Loucy (cell line): ENCODE results near the gene TSPEAR.

Source experiments
- H2AFZ ChIP-seq: fragments of 200-600 bp; sonication (generic); 2 replicates; pipeline ENCODE4 v1.6.0; 2016; ENCODE audit warnings: antibody characterized with exemption, mild to moderate bottlenecking, low read length, moderate library complexity
- H3F3A ChIP-seq: fragments of 200-600 bp; 2 replicates; pipeline ENCODE4 v1.6.0; 2016; ENCODE audit warnings: antibody characterized with exemption, low read depth, mild to moderate bottlenecking
- H3K27me3 ChIP-seq: fragments of 200-600 bp; sonication (generic); 2 replicates; pipeline ENCODE4 v1.6.1; 2014; ENCODE audit warnings: low read length, mild to moderate bottlenecking; ENCODE audit not compliant: insufficient read depth, poor library complexity, severe bottlenecking
- H3K36me3 ChIP-seq: fragments of 200-600 bp; sonication (generic); 2 replicates; pipeline ENCODE4 v1.6.1; 2016; ENCODE audit warnings: low read length; ENCODE audit not compliant: insufficient read depth
- H3K4me1 ChIP-seq: fragments of 200-600 bp; sonication (generic); 2 replicates; pipeline ENCODE4 v1.5.1; 2014; ENCODE audit warnings: low read length, mild to moderate bottlenecking; ENCODE audit not compliant: insufficient read depth, poor library complexity, severe bottlenecking
- H3K4me2 ChIP-seq: fragments of 200-600 bp; sonication (generic); 2 replicates; pipeline ENCODE4 v1.6.0; 2014; ENCODE audit warnings: antibody characterized with exemption, low read length, low read depth, mild to moderate bottlenecking; ENCODE audit not compliant: poor library complexity, severe bottlenecking
- H3K4me3 ChIP-seq: fragments of 200-600 bp; sonication (generic); 2 replicates; pipeline ENCODE4 v1.5.1; 2014; ENCODE audit warnings: low read length, mild to moderate bottlenecking, mixed read lengths; ENCODE audit not compliant: poor library complexity, severe bottlenecking
- H3K79me2 ChIP-seq: fragments of 200-600 bp; sonication (generic); 2 replicates; pipeline ENCODE4 v1.6.1; 2014; ENCODE audit warnings: low read length; ENCODE audit not compliant: insufficient read depth
- H3K9ac ChIP-seq: fragments of 200-600 bp; sonication (generic); 2 replicates; pipeline ENCODE4 v1.6.0; 2014; ENCODE audit warnings: mild to moderate bottlenecking, low read depth, low read length, moderate library complexity; ENCODE audit not compliant: poor library complexity, severe bottlenecking
- H3K9me2 ChIP-seq: fragments of 200-600 bp; sonication (generic); replicated peaks from 2 replicates; pipeline ENCODE4 v1.6.1; 2016; ENCODE audit warnings: low read depth, low read length, mixed read lengths
- H3K9me3 ChIP-seq: fragments of 200-600 bp; sonication (generic); 2 replicates; pipeline ENCODE4 v1.6.1; 2014; ENCODE audit warnings: mild to moderate bottlenecking, antibody characterized with exemption, low read length, low read depth; ENCODE audit not compliant: insufficient read depth
- H4K20me1 ChIP-seq: fragments of 200-600 bp; sonication (generic); 2 replicates; pipeline ENCODE4 v1.6.0; 2014; ENCODE audit warnings: antibody characterized with exemption, low read length, mild to moderate bottlenecking; ENCODE audit not compliant: insufficient read depth, poor library complexity, severe bottlenecking
- CTCF ChIP-seq: fragments of 200-600 bp; sonication (generic); conservative IDR thresholded peaks from 2 replicates; pipeline ENCODE4 v1.5.1; 2014; ENCODE audit warnings: mild to moderate bottlenecking, antibody characterized with exemption, low read length
- EZH2phosphoT487 ChIP-seq: fragments of 200-600 bp; IDR thresholded peaks from 2 replicates; pipeline ENCODE4 v1.6.1; 2018; ENCODE audit warnings: antibody characterized with exemption, mild to moderate bottlenecking, moderate library complexity, borderline replicate concordance

Gene TSPEAR

GRCh38 chr21:44531606-44532564 lies 179.5 kb downstream of the TSPEAR start:
- Histone ChIP-seq H3K36me3 (no peaks in the 10 kb centered on the region), H3K9ac (no peak overlapping the region), H4K20me1 (no peaks in the 10 kb centered on the region), H3F3A (no peaks in the 10 kb centered on the region), H3K9me3 (no peaks in the 10 kb centered on the region; the same call in 1 of the 2 replicates), H3K9me2 (no peaks in the 10 kb centered on the region), H3K79me2 (no peaks in the 10 kb centered on the region), H3K27me3 (no peaks in the 10 kb centered on the region), H3K4me1 (no peaks in the 10 kb centered on the region), H3K4me2 (no peak overlapping the region), H3K4me3 (no peak overlapping the region), H2AFZ (no peak overlapping the region)
- TF ChIP-seq EZH2phosphoT487 (no peak), CTCF (no peak)

- Histone ChIP-seq H3K9me2 (no peaks in the 10 kb centered on the region), H3K4me3 (no peak overlapping the region), H3K4me1 (no peaks in the 10 kb centered on the region), H3K79me2 (no peaks in the 10 kb centered on the region), H3F3A (no peaks in the 10 kb centered on the region), H3K9me3 (no peaks in the 10 kb centered on the region; the same call in 1 of the 2 replicates), H2AFZ (no peak overlapping the region), H4K20me1 (no peaks in the 10 kb centered on the region), H3K4me2 (no peak overlapping the region), H3K9ac (no peak overlapping the region), H3K27me3 (no peaks in the 10 kb centered on the region), H3K36me3 (no peaks in the 10 kb centered on the region)
- no peak for TF ChIP-seq CTCF
- no peak for TF ChIP-seq EZH2phosphoT487
These were observed 180.3 kb downstream of the TSPEAR start for GRCh38 chr21:44530903-44531605.

- no peaks in the 10 kb centered on the region for H4K20me1 ChIP-seq
- no peaks in the 10 kb centered on the region for H3K9me2 ChIP-seq
- no peaks in the 10 kb centered on the region for H3K36me3 ChIP-seq
- H3K4me1 ChIP-seq = no peaks in the 10 kb centered on the region
- no peaks in the 10 kb centered on the region for H3K79me2 ChIP-seq
- H3K4me3 ChIP-seq = no peak overlapping the region
- no peaks in the 10 kb centered on the region for H3K27me3 ChIP-seq
- no peak overlapping the region for H3K4me2 ChIP-seq
- no peak for TF ChIP-seq CTCF
- no peak for TF ChIP-seq EZH2phosphoT487
- H3K9me3 ChIP-seq = peaks cover 3% of the 10 kb centered on the region; the same call in 1 of the 2 replicates
- H2AFZ ChIP-seq = no peak overlapping the region
- H3K9ac ChIP-seq = no peak overlapping the region
- no peaks in the 10 kb centered on the region for H3F3A ChIP-seq
These were observed 181.0 kb downstream of the TSPEAR start for GRCh38 chr21:44530221-44530902.
